Measurements from ENCODE around the gene CHST7.

CHST7 gene

GRCh38 chrX:46553935-46554334 is 19.6 kb upstream of the CHST7 start:
- no peak overlapping the region for H3K4me3 ChIP-seq (ENCODE audit: low read depth, low read length)
- no peak overlapping the region for H3K4me2 ChIP-seq (ENCODE audit: low read length)
- no peaks in the 10 kb centered on the region for H3K79me2 ChIP-seq
- H2AFZ ChIP-seq, result no peak overlapping the region
- no peak overlapping the region for H3K27ac ChIP-seq
- H3K9me3 ChIP-seq (ENCODE audit: control insufficient read depth, low read length), result no peaks in the 10 kb centered on the region
- H3K9ac ChIP-seq, result no peak overlapping the region
- no peak for TF ChIP-seq CTCF (IDR thresholded peaks at IDR 0.05)
- H3K27me3 ChIP-seq (ENCODE audit: control insufficient read depth, insufficient read depth, low read length), result no peaks in the 10 kb centered on the region
- no peaks in the 10 kb centered on the region for H3K36me3 ChIP-seq (ENCODE audit: control insufficient read depth, insufficient read depth, low read length)
- no peaks in the 10 kb centered on the region for H3K4me1 ChIP-seq

DNA sequence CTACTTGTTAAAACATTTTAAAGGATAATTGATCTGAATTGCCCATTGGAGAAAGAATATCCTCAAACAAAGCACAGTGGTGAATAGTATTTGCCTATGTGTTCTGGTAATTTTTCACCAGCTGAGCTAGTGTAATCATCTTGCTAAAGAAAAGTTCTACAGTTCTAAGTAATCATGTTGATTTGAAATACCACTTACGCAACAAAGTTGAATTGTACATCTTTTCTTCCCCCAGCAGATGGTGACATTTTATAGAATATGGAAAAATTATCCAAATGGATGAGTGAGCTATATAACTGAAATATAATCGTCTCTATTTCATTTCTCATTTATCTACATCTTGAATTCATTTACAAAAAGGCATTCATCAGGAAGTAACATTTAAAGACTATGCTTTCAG is 18.6 kb upstream of the CHST7 start:
- H3K27me3 ChIP-seq (ENCODE audit: control insufficient read depth, insufficient read depth, low read length), result no peaks in the 10 kb centered on the region
- H3K4me1 ChIP-seq, result no peaks in the 10 kb centered on the region
- H3K79me2 ChIP-seq, result no peaks in the 10 kb centered on the region
- H2AFZ ChIP-seq, result no peak overlapping the region
- no peaks in the 10 kb centered on the region for H3K36me3 ChIP-seq (ENCODE audit: control insufficient read depth, insufficient read depth, low read length)
- no peak overlapping the region for H3K4me2 ChIP-seq (ENCODE audit: low read length)
- H3K4me3 ChIP-seq (ENCODE audit: low read depth, low read length), result no peak overlapping the region
- H3K9me3 ChIP-seq (ENCODE audit: control insufficient read depth, low read length), result no peaks in the 10 kb centered on the region
- TF ChIP-seq CTCF (IDR thresholded peaks at IDR 0.05), result no peak
- H3K9ac ChIP-seq, result no peak overlapping the region
- no peak overlapping the region for H3K27ac ChIP-seq

DNA sequence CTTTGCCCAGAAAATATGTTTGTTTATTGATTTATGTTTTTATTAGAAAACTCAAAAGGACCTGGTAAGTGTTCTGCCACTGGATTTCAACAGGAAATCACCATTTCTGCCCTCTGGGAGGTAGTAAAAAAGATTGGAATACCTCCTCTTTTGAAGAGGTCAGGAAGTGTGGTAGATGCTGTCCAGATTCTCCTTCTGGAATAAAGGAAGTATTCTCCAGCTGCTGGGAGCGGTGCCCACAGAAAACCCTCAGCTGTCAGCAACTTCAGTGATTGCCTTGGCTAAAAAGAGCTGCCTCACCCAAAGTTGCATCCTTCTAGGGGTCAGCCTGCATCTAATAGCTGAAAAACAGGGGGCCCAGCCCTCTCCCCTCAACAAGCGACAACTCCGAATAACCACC is 14.5 kb upstream of the CHST7 start:
- no peaks in the 10 kb centered on the region for H3K9me3 ChIP-seq (ENCODE audit: control insufficient read depth, low read length)
- H2AFZ ChIP-seq, result no peak overlapping the region
- H3K9ac ChIP-seq, result no peak overlapping the region
- H3K27ac ChIP-seq, result no peak overlapping the region
- H3K4me1 ChIP-seq, result no peaks in the 10 kb centered on the region
- no peaks in the 10 kb centered on the region for H3K79me2 ChIP-seq
- TF ChIP-seq CTCF (IDR thresholded peaks at IDR 0.05), result no peak
- no peak overlapping the region for H3K4me3 ChIP-seq (ENCODE audit: low read depth, low read length)
- H3K36me3 ChIP-seq (ENCODE audit: control insufficient read depth, insufficient read depth, low read length), result no peaks in the 10 kb centered on the region
- no peaks in the 10 kb centered on the region for H3K27me3 ChIP-seq (ENCODE audit: control insufficient read depth, insufficient read depth, low read length)
- no peak overlapping the region for H3K4me2 ChIP-seq (ENCODE audit: low read length)

DNA sequence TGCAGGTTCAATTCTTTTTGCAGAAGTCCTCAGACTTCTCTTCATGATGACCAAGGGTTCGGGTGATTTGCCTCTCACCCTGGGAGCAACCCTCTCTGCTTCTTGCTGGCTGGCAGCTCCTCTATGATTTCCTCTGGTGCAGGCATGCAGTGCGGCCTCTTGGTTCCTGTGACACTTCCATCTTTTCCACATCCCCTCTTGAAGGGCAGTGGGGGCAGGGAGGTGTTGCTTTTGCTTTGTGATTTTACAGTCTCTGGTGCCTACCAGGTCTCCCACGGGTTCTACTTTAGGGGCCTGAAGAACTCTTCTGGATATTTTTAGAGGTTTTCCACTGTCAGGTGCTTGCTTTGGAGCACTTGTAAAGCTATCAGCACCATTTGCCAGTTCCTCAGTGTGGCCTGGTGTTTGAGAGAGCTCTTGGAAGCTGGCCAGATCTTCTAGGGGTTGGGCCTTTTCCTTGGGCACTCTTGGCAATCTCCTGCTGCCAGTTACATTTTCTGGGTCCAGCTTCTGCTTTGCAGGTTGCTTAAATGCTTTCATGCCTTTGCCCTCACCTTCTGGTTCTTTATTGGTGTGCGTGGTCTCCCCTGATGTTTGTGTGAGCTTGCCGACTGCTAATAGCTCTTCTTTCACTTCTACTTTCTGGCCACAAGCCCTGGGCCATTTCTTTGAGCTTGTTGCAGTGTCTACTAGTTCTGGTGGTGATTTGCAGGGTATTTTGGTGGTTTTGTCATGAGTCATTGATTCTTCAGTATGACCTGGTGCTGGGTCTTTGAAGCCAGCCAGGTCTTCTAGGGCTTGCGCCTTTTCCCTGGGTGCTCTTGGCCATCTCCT is 11.5 kb upstream of the CHST7 start:
- Histone ChIP-seq H3K4me2 (ENCODE audit: low read length) (no peak overlapping the region), H3K27ac (no peak overlapping the region), H3K4me1 (no peaks in the 10 kb centered on the region)

More for the DNA sequence above, 11.5 kb upstream of the CHST7 start:
- H3K79me2 ChIP-seq, result no peaks in the 10 kb centered on the region
- H3K9ac ChIP-seq, result no peak overlapping the region
- no peaks in the 10 kb centered on the region for H3K27me3 ChIP-seq (ENCODE audit: control insufficient read depth, insufficient read depth, low read length)
- H3K9me3 ChIP-seq (ENCODE audit: control insufficient read depth, low read length), result no peaks in the 10 kb centered on the region
- H2AFZ ChIP-seq, result no peak overlapping the region
- no peak overlapping the region for H3K4me3 ChIP-seq (ENCODE audit: low read depth, low read length)
- TF ChIP-seq CTCF (IDR thresholded peaks at IDR 0.05), result no peak
- H3K36me3 ChIP-seq (ENCODE audit: control insufficient read depth, insufficient read depth, low read length), result no peaks in the 10 kb centered on the region
